Activated effector memory CD4-positive, alpha-beta T cell treated with anti-CD3 and anti-CD28 coated beads, Interleukin-2, amount 50 U/mL, for 16 hours (primary cell): ENCODE measurements around the gene ATOSA.

ENCODE experiments used
- DNase-seq: peaks from one replicate; pipeline ENCODE4 v3.0.0-alpha.2; 2020

Gene ATOSA, protein sequence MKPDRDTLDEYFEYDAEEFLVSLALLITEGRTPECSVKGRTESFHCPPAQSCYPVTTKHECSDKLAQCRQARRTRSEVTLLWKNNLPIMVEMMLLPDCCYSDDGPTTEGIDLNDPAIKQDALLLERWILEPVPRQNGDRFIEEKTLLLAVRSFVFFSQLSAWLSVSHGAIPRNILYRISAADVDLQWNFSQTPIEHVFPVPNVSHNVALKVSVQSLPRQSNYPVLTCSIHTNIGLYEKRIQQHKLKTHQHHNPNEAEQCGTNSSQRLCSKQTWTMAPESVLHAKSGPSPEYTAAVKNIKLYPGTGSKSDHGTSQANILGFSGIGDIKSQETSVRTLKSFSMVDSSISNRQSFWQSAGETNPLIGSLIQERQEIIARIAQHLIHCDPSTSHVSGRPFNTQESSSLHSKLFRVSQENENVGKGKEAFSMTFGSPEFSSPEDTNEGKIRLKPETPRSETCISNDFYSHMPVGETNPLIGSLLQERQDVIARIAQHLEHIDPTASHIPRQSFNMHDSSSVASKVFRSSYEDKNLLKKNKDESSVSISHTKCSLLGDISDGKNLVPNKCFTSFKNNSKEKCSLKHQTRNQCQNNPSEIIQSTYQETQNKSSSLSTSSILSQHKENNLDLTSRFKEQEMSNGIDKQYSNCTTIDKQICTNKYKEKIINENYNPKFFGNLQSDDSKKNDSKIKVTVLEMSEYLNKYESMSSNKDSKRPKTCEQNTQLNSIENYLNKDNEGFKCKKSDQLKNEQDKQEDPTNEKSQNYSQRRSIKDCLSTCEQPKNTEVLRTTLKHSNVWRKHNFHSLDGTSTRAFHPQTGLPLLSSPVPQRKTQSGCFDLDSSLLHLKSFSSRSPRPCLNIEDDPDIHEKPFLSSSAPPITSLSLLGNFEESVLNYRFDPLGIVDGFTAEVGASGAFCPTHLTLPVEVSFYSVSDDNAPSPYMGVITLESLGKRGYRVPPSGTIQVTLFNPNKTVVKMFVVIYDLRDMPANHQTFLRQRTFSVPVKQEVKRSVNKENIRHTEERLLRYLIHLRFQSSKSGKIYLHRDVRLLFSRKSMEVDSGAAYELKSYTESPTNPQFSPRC

DNA sequence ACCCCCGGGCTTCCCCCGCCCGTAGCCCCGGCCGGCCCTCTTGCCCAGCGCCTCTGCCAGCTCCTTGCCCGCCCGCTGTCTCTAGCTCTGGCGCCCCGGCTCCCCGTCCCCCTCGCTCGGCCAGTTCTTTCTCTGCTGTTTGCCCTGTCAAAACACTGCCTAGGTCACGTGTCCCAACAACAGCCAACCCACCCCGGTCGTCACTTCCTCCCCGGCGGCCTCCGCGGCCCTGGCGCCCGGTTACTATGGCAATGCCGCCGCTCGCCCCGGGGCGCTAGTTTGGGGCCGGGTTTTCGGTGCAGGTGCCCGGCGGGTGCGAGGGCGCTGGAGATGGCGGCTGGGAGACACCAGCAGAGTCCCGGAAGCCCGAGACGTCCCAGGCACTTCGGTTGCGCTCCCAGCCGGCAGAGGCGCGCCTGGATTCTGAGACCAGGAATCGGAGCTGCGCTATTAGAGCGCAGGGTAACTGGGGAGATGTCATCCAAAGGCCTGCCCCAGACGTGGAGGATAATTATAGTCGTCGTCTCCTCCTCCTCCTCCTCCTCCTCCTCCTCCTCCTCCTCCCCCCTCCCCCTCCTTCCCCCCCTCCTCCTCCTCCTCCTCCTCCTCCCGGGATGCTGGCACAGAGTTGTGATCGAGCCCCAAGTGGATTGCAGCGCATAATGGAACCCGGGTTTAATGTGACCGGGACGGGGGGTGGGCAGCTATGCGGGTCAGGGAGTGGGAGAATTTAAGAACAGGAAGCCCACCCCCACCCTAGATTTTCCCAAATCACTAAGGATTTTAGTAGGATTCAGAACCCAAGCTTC is at the start of gene ATOSA:
Gene ATOSA (minus strand): TSS at position 157 of the 809 bp plus-strand sequence. CDS start 1,367 bp downstream, outside the sequence.
- DNase-seq: peak; percentile 97

DNA sequence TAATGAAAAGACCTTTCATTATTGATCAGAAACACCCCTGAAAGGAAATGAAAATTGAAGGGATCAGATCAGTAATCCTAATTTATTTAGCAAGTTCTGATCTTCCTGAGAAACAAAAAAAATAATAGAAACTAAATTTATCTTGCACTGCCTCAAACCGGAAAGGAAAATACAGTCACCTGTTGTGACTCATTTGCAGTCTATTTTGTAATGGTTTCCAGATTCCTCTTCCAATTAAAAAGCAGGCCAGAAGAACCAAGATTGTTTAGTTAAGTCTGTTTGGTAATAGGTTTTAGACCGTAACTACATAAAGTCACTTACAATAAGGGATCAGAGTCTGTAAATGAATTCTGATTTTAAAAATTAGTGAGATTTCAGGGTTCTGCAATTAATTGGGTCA is 49.7 kb upstream of the ATOSA start:
- DNase-seq: no peak

DNA sequence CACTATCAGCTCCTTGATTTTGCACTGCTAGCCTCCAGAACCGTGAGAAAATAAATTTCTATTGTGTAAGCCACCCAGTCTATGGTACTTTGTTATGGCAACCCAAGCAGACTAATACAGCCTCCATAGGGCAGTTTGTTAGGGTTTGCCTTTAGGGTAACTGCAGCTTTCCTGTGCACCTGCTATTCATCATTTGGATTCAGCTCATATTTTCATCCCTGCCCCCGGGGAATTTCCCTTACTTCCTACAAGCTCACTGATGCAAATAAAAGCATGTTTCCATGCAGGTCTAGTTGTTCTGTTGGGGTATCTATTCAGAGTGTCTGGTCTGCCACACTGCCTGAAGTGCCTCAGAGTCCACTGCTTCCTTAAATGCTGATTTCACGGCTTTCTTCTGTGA is 48.6 kb upstream of the ATOSA start:
- no peak for DNase-seq

DNA sequence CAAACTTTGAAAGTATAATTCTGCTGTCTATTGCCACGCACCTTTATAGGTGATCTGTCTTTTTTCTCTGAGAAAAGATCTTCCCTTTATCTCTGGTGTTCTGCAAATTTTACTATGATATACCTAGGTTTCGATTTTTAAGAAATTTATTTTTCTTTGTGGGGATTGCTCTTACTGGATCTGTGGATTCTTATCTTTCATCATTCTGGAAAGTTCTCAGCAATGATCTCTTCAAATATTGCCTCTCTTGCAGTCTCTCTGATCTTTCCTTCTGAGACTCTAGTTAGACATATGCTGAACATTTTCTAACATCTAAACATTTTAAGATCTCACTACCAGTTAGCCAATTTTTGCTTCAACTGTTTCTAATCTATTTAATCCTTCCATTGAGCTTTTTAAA is 47.0 kb upstream of the ATOSA start:
- no peak for DNase-seq

DNA sequence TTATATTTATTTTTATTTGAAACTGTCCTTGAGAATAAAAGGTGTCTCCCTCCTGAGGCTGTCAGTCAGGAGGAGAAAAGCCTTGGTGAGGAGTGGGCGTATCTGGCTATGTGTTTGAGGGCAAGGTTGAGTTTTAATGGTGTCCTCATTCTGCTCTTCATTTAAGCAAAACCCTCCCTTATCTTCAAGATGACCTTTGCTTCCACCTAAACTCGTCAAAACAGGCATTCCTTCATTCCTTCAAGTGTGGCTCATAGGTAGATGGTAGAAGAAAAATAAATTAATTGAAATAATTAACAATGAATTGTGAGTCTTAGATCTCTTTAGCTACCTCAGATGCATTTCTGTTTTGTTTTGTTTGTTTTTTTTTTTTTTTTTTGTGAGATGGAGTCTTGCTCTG is 39.4 kb upstream of the ATOSA start:
- no peak for DNase-seq

DNA sequence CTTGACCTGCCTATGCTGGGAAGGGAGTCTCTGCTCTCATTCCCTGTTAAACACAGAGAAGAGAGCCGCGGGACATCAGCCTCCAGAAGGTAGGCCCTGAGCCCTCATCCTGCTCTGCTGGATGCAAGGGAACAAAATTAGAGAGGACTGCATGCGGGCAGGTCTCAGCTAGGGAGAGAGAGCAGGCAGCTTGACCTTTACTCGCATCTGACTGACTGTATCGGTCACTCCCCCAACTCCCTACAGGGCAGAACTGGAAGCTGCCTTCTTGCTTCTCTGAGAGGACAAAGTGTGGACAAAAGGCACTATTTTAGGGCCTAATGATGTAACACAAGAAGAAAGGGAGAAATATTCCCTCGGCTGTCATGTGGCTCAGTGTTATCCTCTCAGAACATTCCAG is 38.7 kb upstream of the ATOSA start:
- no peak for DNase-seq

DNA sequence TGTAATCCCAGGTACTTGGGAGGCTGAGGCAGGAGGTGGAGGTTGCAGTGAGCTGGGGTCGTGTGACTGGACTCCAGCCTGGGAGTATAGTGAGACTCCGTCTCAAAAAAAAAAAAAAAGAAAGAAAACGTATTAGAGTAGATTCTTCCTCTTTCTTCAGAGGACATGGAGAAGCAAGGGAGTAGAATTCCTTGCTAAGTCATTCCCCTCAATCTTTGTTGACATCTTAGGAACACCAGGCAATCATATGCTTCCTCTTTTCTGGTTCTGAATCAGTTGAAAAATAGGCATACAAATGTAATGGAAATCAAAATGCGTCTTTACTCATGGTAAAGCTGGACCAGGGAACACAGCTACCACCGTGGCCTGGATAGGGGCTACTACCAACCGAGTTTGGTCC is 38.3 kb upstream of the ATOSA start:
- no peak for DNase-seq

DNA sequence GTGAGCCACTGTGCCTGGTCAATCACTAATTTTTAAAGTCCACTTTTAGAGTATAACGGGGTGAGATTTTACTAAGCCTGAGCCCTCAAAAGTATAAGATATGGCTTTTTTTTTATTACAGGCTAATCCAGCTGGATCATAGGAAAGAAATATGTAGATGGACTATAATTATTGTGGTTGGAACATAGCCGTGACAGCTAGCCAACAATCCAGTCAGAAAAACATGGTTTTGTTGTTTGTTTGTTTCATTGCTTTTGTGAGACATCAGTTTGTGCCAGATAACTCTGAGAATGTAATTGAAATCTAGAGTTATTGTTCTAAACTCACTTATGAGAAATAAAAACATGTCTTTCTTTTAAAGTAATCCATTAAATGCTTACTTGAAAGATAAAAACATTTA is 37.3 kb upstream of the ATOSA start:
- DNase-seq: no peak

DNA sequence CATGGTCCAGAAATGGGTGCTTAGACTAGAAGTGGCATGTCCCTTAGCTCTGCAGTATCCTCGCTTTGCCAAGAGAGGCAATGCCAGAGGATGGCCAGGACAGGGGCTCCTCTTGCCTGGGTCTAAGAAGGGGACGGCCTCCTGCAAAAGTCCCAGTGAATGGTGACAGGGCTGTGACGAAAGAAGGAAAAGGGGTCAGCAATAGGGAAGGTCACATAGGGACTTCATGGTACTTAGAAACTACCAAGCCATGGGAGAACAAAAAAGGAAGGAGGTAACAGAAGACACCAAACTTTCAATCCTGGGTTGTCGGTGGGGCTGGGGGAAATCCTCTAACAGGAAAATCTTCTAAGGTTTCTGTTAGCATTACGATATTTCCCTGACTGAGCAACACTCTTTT is 36.2 kb upstream of the ATOSA start:
- DNase-seq: no peak

DNA sequence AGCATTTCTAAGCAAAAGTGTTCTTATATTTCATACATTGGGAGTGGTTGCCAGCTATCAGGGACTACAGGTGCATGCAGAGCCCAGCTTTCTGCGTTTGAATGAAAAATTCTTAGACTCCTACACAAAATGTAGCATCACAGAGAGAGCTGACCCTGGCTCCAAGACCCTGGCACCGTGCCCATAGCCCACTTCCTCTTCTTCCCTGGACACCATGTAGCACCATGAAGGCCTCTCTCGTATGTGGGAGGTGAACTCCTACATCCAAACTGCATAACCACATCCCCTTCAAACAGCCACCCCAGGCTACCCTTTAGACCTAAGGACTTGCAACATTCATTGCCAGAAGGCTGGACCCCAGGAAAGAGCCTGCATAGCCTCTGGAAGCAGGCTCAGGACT is 35.8 kb upstream of the ATOSA start:
- DNase-seq: no peak

DNA sequence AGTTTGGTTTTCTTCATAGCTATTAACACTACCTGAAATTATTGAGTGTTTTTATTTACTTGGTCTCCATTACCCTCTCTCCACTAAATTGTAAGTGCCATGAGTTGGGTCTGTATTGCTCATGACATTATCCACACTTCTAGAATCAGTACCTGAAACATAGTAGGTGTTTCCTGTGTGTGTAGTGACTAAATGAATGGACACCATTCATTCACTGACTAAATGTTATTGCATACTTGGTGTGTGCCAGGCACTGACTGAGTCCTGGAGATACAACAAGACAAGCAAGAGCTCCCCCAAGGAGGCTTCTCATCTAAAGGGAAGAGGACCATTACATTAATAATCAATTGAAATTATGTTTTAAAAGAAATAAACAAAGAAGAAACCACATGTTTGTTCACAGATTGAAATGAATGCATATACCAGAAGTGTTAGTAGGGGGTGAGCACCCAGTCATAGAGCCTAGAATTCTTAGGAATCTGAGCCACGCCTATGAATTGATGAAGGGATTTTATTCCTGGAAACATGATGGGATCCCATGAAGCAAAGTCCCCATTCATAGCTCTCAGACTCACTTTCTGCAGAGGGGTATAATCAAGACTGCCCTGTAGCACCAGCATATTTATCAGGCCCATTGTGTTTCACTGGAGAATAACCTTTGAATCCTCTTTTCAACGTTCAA is 31.7 kb upstream of the ATOSA start:
- no peak for DNase-seq

DNA sequence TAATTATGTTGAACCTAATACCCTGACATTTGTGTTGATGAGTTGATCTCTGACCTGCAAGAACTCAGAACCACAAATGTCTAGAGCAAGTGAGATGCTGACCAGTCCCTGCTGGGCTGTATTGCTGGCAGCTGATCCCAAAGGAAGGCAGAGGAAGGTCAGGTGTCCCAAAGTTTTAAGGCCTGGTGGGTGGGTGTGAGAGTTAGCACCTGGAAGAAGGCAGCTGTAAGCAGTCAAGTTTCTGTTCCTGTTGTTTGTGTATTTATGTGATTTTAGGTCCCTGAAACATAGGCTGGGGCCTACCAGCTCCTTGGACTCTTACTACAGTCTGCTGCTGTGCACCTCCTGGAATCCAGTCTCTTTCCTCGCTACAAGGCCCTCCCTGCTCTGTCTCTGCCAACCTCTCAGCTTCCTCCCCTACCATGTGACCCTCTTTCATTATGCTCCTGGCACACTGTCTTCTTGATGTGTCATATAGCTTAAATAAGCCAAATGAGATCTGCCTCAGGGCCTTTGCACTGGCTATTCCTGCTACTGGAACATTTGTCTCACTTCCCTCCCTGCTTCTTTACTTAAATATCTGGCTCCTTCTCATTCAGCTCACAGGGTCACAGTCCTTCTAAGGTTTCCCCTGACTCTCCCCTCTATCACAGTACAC is 31.0 kb upstream of the ATOSA start:
- DNase-seq: no peak

DNA sequence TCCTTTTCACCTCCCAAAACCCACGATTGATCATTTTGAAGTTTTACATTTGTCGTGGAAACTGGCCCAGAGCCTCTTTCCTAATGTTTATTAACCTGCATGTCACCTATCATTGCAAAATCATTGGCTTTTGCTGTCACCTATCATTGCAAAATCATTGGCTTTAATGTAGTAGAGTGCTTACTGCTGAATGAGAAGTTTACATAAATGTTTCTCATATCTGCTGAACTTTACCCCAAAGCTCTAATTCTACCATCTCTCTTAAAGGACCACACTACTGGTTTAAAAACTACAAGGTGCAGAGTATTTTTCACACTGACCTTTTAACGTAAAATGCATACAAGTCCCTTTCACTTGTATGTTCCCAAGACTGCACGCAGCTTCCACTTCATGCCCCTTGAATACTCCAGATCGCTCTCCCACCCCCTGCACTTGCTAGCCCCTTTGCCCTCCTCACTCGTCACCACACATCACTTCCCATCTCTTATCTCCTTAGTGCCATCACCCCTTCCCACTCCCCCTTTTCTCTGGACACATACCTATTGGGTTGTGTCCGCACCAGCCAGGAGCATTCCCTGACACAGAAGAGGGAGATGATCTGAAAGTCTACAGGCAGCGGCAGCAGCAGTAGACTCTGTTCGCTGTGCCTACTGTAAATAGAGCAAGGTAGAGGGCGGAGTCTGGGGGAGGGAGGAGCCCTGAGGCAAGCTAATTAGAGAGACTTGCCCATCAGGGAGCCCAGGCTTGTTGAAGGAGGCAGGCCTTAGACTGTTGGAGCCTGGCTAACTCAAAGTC is 30.2 kb upstream of the ATOSA start:
- no peak for DNase-seq

DNA sequence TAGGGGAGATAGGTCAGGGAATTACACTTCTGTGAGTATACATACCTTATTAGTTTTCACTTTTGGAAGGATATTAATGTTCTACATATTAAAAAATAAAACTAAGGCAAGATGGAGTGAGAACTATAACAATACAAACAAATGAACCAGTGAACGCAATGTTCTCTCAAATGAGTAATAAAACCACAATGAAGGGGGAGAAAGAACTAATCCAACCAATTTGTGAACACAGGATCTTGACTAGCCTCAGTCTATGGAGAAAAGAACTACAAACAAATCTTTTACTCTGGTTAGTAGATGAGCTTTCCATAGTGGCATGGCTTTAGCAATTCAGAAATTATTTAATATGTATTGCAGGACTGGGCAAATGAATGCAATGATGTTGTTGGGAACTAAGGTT is 26.9 kb upstream of the ATOSA start:
- DNase-seq: no peak

DNA sequence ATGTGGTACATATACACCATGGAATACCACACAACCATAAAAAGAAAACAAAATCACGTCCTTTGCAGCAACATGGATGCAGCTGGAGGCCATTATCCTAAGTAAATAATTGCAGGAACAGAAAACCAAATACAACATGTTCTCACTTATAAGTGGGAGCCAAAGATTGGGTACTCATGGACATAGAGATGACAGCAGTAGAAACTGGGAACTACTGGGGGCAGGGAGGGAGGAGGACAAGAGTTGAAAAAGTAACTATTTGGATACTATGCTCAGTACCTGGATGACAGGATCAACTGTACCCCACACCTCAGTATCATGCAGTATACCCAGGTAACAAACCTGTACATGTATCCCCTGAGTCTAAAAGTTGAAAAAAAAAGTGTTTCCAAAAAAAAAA is 23.2 kb upstream of the ATOSA start:
- no peak for DNase-seq

DNA sequence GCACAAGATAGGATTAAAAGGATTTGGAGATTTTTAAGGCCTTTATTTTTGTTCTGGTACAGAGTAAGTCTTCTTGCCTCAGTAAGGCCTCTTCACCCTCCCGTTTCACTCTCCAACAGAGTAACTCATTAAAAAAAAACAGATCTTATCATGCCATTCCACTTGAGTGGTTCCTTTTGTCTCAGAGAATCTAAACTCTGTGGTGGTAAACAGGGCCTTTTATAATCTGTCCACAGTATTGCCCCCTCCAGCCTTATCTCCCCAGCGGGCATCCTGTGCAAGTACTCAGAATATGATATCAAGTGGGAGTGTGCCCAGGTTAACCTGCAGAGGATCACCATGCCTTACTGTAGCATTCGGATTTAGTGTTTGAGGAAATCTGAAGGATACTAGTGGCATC is 20.3 kb upstream of the ATOSA start:
- DNase-seq: no peak

DNA sequence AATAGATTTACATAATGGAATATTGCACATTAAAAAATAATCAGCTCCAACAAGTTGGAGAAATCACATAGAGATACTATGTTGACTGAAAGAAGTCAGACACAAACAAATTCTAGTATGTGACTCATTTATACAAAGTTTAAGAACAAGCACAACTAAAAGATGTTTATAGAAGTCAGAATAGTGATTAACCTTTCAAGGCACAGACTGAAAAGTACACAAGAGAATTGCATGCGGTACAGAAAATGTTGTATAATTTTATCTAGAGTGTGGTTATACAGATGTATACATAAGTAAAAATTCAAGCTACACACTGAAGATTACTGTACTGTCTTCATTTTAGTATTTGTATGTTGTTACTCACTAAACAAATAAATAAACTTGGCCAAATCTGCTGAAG is 19.3 kb upstream of the ATOSA start:
- no peak for DNase-seq

DNA sequence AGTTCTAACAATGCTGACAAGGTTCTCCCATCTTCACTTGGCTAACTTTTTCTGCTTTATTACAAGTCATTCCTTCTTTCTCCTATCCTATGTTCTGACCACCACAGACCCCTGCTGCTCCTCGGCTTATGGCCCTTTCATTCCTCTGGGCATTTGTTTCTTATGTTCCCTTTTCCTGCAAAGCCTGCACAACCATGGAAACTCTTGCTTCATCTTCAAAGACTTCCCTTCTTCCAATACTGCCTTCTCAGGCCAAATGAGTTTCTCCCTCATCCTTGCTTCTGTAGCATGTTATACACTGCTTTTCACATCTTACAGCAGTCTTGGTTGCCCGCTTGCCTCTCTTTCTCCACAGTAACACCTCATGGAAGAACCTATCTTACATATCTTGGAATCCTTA is 17.9 kb upstream of the ATOSA start:
- DNase-seq: no peak

DNA sequence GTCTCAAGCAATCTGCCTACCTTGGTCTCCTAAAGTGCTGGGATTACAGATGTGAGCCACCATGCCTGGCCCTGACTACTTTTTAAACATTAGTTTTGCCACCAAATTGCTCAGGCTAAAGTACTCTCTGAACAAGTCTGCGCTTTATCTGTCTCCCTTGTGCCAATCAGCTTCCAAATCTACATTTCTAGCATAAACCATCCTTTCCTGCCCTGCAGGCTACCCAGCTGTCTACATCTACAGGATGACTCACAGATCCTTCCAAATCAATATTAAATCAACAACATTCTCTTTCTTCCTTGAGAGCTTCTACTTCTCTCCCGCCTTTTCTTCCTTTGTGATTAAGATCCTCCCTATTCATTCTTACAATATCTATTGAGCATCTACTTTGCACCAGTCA is 16.0 kb upstream of the ATOSA start:
- DNase-seq: no peak

DNA sequence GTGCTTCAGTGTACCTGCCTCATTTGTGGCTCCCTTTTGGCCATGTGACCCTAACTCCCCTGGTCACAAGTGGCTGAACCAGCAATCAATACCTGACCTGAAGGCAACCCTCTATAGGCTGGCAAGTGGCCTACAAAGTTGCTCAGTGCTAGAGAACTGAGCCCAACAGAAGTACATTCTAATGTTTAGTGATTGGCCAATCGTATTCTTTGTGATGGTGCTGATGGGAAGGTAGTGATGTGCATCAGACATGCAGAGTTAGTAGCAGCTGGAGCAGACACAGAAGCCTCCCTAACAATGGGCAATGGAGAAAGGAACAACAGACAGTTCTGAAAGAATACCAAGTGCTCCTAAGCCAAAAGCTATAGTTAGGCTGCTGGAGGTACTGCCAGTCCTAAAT is 10.4 kb upstream of the ATOSA start:
- DNase-seq: no peak

DNA sequence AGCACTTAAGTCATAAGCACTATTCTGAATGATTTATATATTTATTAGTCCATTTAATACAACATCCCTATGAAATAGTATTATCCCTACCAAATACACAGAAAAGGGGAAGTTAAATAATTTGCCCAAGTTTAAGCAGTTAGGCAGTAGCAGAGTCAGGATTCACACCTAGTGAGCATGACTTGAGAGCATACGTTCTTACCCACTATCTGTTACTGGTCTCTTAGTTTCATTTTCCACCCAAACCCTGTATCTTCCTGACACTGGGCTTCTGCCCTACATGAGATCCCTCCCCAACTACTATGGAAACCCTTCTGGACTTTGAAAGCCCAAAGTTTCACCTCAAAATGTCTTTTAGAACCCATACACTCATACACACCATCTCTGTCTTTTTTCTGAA is 4.4 kb upstream of the ATOSA start:
- no peak for DNase-seq
